ENCODE measurements around the gene SORL1.

DNA sequence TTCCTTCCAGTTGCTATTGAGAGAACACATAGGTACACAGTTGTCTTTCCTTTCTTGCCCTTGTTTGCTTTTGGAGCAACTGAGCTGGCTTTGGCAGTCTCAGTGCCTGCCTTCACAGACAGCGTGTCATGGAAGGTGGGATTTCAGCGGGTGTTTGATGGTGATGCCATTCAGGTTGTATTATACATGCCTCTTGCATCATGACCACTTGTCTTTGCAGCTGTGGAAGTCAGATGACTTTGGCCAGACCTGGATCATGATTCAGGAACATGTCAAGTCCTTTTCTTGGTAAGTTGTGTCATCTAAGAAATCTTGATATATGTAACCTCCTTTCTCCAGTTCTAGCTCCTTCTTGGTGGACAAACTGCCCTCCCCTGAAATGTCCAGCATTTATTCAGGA lies 37.7 kb downstream of the SORL1 start:
- TF ChIP-seq, protein P1, sequence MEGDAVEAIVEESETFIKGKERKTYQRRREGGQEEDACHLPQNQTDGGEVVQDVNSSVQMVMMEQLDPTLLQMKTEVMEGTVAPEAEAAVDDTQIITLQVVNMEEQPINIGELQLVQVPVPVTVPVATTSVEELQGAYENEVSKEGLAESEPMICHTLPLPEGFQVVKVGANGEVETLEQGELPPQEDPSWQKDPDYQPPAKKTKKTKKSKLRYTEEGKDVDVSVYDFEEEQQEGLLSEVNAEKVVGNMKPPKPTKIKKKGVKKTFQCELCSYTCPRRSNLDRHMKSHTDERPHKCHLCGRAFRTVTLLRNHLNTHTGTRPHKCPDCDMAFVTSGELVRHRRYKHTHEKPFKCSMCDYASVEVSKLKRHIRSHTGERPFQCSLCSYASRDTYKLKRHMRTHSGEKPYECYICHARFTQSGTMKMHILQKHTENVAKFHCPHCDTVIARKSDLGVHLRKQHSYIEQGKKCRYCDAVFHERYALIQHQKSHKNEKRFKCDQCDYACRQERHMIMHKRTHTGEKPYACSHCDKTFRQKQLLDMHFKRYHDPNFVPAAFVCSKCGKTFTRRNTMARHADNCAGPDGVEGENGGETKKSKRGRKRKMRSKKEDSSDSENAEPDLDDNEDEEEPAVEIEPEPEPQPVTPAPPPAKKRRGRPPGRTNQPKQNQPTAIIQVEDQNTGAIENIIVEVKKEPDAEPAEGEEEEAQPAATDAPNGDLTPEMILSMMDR (IDR thresholded peaks at IDR 0.05), result no peak
- TF ChIP-seq EZH2phosphoT487 (IDR thresholded peaks at IDR 0.05), result no peak
